ENCODE data around the gene RNF144A. TPM values are rescaled to one million over a fixed set of nuclear protein-coding genes. Genes with fewer than 3 reads are reported as not detected.
"Not testable (repeated sequence)": the region's sequence is repeated elsewhere in the genome, so short reads cannot be mapped to it uniquely, and the experiment has no call there.

RNF144A gene
- total RNA-seq, 4 donors from 2014 or later, result 9.1 to 16.5 (median 13.9) TPM

DNA sequence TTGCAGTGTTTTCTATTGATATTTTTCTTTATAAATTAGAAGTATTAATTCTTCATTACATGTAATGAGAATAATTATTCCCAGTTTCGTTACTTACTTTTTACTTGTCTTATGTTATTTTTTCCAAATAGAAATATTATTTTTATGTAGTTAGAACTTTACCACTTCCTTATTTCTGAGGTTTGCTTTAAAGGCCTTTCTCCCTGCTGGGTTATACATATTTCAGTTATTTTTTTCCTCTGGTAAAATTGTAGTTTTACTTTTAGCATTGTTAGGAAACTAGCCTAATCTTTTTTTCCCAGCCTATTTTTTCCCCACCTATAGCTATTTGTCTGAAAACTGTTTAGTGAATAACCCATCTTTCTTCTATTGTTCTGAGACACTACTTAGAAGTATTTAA, 17.1 kb downstream of the RNF144A start:
- H3K27ac ChIP-seq, result no peak overlapping the region
- H3K27me3 ChIP-seq, result no peaks in the 10 kb centered on the region
- H3K9me3 ChIP-seq, result no peaks in the 10 kb centered on the region
- no peak overlapping the region for H3K4me3 ChIP-seq
- DNase-seq, result no peak
- H3K36me3 ChIP-seq, result no peaks in the 10 kb centered on the region
- no peak for TF ChIP-seq CTCF (IDR thresholded peaks at IDR 0.05)
- no peak for TF ChIP-seq POLR2A (IDR thresholded peaks at IDR 0.05)
- no peaks in the 10 kb centered on the region for H3K4me1 ChIP-seq

- H3K4me1 ChIP-seq, result no peaks in the 10 kb centered on the region
- no peaks in the 10 kb centered on the region for H3K9me3 ChIP-seq
- no peak for DNase-seq
- H3K27ac ChIP-seq, result no peak overlapping the region
- TF ChIP-seq POLR2A (IDR thresholded peaks at IDR 0.05), result no peak
- H3K27me3 ChIP-seq, result no peaks in the 10 kb centered on the region
- H3K36me3 ChIP-seq, result no peaks in the 10 kb centered on the region
- no peak overlapping the region for H3K4me3 ChIP-seq
Observed at GRCh38 chr2:6934758-6935651, 17.8 kb downstream of the RNF144A start.

DNA sequence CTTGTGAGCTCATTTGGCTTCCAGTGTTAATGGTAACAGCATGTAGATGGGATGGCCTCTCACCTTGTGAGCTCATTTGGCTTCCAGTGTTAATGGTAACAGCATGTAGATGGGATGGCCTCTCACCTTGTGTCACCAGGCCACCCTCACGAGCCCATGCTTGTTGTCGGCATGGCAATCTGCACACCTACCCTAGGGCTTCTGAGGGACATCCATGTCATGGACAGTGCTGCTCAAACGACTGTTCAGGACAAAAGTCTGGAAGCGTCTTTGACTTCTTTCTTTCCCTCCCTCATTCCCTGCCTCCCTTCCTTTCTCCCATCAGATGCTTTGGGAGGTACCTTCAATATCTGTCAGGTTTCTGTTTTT, 18.4 kb downstream of the RNF144A start:
- H3K27ac ChIP-seq, H3K9me3 ChIP-seq, H3K27me3 ChIP-seq, H3K36me3 ChIP-seq, H3K4me3 ChIP-seq, H3K4me1 ChIP-seq, DNase-seq: not testable (repeated sequence)

- Histone ChIP-seq H3K36me3 (peaks cover 0 to 7% (median 0%) of the 10 kb centered on the region in 3 donors), H3K4me1 (no peaks in the 10 kb centered on the region), H3K27ac (no peak overlapping the region), H3K9me3 (no peaks in the 10 kb centered on the region), H3K27me3 (no peaks in the 10 kb centered on the region), H3K4me3 (no peak overlapping the region)
- DNase-seq, result no peak
- TF ChIP-seq POLR2A (IDR thresholded peaks at IDR 0.05) (no peak), CTCF (IDR thresholded peaks at IDR 0.05) (no peak)
Observed at GRCh38 chr2:6937157-6937556, 19.9 kb downstream of the RNF144A start.

DNA sequence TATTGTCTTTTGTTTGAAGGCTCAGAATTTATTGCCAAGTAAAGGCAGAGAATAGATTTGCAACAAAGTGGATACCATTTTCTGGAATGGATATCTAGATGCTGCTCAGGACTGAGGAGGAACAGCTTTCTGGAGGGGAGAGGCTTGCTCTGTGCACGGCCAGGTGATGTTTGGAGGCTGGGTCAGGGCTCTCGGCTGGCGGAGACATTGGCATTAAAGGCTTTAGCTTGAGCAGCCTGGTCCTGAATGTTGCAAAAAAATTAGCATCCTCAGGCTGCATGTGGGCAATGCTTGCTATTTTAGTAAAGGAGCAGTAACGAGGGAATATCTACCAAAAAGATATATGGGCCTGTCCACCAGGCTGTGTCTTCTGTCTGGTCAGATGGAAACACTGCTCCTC, 20.4 kb downstream of the RNF144A start:
- TF ChIP-seq POLR2A (IDR thresholded peaks at IDR 0.05), result no peak
- no peak for TF ChIP-seq CTCF (IDR thresholded peaks at IDR 0.05)
- Histone ChIP-seq H3K36me3 (peaks cover 0 to 7% (median 0%) of the 10 kb centered on the region in 3 donors), H3K4me3 (no peak overlapping the region), H3K9me3 (no peaks in the 10 kb centered on the region), H3K27me3 (no peaks in the 10 kb centered on the region), H3K27ac (no peak overlapping the region), H3K4me1 (no peaks in the 10 kb centered on the region)
- no peak for DNase-seq

DNA sequence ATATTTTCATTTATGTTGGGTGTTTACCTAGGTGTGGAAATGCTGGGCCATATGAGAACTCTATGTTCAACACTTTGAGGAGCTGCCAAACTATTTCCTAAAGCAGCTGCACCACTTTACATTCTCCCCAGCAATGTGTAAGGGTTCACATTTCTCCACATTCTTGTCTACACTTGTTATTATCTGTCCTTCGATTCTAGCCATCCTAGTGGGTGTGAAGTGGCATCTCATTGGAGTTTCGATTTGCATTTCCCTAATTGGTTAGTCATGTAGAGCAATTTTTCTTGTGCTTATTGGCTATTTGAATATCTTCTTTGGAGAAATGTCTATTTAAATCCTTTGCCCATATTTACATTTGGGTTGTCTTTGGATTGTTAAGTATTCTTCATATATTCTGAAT, 21.9 kb downstream of the RNF144A start:
- H3K36me3 ChIP-seq, result peaks cover 0 to 7% (median 0%) of the 10 kb centered on the region in 3 donors
- TF ChIP-seq CTCF (IDR thresholded peaks at IDR 0.05), result no peak
- no peak for TF ChIP-seq POLR2A (IDR thresholded peaks at IDR 0.05)

More for the DNA sequence above, 21.9 kb downstream of the RNF144A start:
- Histone ChIP-seq H3K27me3 (no peaks in the 10 kb centered on the region), H3K9me3 (no peaks in the 10 kb centered on the region), H3K4me1 (no peaks in the 10 kb centered on the region), H3K4me3 (no peak overlapping the region), H3K27ac (no peak overlapping the region)
- no peak for DNase-seq

Data from Peyer's patch (tissue), 4 donors.